SK-MEL-5 (cell line): ENCODE data around the gene LYPD6B. TPM values are rescaled to one million over a fixed set of nuclear protein-coding genes. Genes with fewer than 3 reads are reported as not detected.

Experiments
- DNase-seq: peaks from one replicate; pipeline ENCODE4 v3.0.0-alpha.2; 2016; ENCODE audit warnings: low read depth, low spot score
- in situ Hi-C: cut with HindIII; loops from 2 replicates; pipeline ENCODE4 v1.10.0; 2016; ENCODE audit warnings: low sequenced_read_pairs, high pct_unique_total_duplicates, low pct_unique_long_range_greater_than_20kb
- total RNA-seq: library from RNA; depleted of rRNA; stranded (reverse); fragments of >200 nt; shearing (Covaris generic); gene quantifications from 2 replicates; pipeline ENCODE4 v1.2.3, GENCODE V29; 2014

LYPD6B gene
- total RNA-seq, 1 experiment from 2014 or later = not detected

DNA sequence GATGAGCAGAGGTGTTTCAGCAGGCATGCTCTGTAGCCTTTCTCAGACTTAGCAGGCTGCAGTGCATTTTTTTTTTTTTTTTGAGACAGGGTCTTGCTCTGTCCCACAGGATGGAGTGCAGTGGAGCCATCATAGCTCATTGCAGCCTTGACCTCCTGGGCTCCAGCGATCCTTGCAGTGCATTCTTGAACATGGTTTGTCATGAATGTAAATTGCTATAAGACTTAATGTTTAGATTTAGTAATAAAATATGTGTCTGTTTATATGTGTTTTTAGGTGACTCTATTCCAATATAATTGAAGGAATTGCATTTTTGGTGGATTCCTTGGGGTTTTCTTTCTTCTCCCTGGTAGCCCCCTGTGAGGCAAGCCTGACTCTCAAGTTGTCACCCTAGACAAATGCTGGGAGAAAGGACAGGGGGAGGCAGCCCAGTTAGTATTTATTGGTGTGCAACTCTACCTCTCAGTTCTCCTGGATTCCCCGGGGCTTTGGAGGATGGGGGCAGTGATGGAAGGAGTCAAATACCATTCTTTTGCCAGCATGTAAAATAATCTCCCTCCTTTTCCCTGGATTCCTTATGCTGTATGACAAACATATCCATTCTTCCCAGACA is 22.7 kb downstream of the LYPD6B start:
- in situ Hi-C loops = no loop called here

DNA sequence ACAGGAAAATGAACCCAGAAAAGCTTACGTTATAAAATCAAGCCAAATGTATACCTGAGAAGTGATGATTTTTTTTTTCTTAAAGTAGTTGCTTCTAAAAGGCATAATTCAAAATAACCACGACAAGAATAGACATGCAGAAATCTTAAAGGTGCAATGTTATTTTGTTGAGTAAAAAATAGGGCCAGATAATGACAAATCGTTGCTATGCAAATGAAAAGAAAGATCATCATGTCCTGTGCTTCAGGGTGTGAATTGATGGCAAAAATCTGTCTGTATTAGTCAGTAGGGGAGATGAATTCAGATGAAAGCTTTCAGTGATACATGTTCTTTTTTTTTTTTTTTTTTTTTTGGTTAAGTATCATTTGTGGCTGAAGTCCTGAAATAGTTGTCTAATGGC is 24.0 kb downstream of the LYPD6B start:
- in situ Hi-C loops = no loop called here
- DNase-seq = no peak

More for the DNA sequence above, 22.7 kb downstream of the LYPD6B start:
- no peak for DNase-seq

DNA sequence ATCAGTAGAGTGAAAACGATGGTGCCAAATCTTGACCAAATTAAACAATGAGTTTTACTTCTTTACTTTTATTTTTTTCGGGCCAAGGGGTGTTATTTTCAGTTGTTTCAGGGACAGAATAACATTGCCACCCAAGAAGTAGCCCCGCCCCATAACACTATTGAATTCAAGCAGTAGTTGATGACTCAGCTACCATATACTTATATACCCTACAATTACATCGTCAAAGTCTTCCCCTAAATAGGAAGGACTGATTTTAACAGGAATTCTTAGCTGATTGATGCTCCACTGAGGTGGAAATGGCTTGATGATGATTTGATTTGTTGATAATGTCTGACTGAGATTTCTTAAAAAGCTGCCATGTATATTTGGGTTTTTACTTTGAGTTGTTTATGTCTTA is 24.7 kb downstream of the LYPD6B start:
- DNase-seq = no peak
- in situ Hi-C loops = no loop called here

DNA sequence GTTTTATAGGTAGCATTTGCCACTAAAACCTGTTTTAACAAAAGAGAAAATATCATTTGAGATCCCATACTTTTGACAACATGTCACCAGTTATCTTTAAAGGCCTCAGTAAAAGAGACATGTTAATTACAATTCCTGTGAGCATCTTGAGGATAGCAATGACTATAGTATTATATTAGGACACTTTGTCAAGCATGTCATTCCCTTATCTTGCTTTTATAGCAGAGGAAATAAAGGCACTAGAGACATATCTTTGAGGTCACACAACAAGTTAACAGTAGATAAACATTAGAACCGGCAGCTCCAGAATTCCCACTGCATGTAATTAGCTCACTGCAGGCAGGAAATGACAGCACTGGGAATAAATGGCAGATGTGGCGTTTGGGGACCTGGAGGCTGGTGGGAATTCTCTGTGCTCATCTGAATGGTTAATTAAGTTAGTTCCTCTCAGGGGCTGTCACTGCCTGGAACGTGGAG is 25.9 kb downstream of the LYPD6B start:
- no peak for DNase-seq
- in situ Hi-C loops = no loop called here

DNA sequence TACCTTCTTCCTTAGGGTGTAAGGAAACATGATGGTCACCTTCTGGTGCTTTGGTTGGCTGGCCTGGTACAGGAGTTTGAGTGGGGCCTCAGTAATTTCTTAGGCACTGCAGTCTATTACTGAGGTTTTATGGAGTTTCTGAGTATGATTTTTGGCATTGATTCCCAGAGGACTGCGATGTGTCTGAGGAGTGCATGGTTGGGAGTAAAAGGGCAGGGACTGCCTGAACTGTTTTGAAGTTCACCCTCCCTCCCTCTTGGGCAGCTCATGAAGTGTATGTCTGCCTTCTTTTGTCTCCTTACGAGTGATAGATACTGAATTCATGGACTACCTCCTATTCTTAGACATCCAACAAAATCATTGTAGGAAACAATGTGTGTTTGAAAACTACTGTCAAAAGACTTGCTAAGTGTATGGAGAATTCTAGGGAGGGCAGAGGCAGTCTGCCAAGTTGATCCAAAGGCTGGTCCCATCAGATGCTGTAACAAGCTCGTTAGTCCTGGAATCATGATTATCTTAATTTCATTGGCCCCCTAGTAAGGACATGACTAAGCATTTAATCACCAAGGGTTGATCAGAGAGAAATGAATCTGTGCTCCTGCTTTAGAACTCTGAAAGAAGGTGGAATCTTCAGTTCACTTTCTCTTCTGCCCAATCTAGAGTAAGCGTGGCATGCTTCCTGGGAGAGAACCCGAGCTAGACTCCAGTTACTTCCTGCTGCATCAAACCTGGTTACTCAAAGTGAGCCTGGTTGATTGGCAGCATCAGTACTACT is 26.5 kb downstream of the LYPD6B start:
- in situ Hi-C loops = no loop called here
- DNase-seq = no peak

DNA sequence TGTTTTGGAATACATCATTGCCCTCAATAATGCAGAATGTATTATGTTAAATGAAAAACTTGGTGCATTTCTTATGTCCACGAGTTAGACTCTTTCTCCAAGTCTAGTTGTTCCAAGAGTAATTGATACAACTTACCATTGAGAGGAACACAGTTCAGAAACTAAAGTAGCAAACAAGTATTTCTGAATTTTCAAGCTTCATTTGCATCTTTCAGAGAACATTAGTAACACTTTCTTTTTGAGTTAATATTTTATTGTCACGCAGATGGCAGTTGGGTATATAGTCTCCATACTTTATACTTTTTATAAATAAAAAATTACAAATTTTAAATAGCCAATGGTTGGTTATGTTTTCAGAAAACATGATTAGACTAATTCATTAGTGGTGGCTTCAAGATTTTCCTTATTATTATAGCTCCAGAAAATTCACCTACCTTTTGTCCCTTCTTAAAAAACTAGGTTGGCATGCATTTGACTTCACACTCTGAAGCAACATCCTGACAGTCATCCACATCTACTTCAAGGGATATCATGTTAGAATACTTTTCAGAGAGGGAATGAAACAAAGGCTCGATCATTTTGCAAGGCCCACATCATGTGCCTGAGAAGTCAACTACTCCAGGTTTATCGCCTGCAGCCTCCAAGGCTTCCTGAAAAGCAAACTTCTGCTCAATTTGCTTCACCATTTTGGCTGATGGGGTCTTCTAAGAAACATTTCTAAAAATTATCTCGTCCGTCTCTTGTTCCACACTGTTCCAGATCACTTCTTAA is 29.9 kb downstream of the LYPD6B start:
- in situ Hi-C loops = no loop called here
- DNase-seq = no peak

DNA sequence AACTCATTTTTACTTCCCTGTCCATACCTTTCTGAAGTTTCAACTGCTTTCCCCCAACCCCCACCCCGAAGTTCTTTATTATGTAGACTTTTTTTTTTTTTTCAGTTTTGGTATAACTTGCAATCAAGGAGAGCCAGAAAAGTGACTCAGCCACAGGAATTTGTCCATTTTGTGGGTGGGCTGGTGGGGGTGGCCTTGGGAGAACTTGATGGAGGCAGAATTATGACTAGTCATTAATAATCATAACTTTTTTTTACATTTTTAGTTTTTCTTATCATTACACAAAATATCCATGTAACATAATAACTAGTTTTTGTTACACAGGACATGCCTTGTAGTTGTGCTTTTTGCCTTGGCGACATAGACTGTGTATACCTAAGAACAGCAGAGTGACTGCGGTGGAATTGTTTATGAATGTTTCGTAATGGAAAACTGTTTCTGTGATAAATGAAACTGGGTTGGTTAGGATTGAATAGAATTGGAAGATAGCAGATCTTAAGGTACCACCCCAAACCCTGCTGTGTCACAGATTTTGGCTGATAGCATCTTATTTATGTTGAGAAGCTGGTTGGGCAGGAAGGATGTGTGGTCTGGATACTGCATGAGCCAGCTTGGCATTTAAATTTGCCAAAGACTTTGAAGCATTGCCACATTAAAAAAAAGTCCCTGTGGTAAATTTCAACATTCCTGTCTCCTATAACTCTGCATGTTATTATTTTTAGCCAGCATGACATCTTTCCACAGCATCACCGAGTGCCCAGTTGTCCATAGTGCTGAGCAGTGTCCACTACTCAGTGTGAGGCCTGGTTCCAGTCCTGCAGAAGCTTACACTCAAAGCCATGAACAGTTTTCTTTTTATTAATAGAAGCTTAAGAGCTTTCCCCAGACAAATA is 30.7 kb downstream of the LYPD6B start:
- in situ Hi-C loops = no loop called here
- no peak for DNase-seq

DNA sequence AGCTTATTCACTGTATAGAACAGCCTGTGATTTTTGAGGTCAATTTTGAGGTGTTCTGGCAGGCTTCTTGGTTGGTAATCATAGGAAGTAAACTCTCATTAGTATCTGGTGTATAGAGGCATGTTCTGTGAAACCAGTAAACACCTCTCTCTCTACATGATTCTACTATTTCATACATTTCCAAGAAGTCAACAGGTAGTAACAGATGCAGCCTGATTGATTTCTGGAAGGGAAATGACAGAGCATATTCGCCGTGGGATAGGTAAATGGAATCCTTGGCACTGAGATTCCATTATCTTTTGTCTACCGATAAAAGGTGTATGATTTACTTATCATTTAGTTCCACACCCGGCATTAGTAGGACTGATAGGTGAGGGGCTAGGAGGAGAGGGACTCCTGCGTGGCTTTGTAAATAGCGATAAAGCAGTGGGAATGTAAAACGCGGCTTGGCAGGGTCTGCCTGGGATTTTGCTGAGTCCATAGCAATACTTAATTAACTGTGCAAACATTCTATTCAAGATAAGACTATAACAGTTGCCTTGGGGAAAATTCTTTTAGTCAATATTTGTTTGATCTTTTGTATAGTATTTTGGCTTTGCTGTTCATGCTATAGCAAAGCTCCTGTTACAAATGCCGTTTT is 32.3 kb downstream of the LYPD6B start:
- DNase-seq = no peak
- in situ Hi-C loops = no loop called here

DNA sequence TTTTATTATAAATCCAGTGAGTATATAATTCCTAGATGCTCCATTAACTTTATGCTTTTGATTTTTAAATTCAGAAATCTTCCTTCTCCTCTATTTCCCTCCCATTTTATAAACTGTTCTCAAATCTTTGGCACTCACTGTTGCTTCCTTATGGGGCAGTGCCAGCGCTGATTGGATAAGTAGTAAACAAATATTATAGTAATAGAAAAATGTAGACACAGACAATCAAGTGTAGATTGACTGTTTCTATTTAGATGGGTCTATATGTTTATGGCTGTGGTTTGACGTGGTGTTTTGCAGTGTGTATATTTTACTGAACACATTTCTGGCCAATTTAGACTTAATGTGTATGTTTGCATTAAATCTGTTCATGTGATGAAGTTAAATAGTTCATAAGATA is 36.6 kb downstream of the LYPD6B start:
- DNase-seq = no peak
- in situ Hi-C loops = no loop called here

DNA sequence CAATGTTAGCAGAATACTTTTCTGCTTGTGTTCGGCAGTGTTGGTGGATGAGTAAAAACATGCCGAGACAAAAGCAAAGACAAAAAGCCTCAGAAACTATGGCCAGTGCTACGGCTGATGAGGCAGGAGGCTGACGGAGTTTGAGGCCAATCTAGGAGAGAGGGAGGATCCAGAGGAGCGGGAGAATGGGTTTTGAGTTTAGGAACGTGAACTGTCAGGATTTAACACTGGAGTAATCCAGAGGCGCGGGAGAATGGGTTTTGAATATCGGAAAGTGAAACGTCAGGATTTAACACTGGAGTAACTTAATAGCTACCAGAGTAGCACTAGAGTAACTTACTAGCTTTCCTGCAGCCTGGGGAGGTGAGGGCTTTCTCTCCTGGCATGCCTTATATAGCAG is 37.4 kb downstream of the LYPD6B start:
- in situ Hi-C loops = no loop called here

DNA sequence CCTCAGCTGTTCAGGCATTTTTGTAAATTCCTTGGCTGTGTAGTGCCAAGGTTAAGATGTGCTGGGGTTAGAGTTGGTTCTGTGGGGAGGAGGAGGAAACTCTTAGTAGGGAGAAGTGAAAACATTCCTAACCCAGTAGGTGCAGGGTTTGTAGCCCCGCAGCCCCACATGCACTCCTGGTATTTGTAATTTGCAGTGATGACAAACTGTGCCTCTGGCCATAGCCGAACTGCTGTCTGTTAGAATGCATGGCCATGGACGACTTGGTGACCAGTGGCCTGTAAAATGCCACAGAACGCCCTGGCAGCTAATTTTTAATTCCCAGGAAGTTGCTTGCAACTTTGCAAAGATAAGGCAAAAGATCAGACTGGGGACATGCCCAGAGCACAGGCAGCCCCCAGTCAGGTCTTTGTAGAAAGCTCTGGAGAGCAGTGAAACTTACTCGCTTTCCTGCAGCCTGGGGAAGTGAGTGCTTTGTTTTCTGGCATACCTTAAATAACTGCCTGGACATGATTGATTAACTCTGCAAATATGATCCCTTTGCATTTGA is 38.4 kb downstream of the LYPD6B start:
- in situ Hi-C loops = no loop called here
- DNase-seq = no peak

More for the DNA sequence above, 37.4 kb downstream of the LYPD6B start:
- no peak for DNase-seq

DNA sequence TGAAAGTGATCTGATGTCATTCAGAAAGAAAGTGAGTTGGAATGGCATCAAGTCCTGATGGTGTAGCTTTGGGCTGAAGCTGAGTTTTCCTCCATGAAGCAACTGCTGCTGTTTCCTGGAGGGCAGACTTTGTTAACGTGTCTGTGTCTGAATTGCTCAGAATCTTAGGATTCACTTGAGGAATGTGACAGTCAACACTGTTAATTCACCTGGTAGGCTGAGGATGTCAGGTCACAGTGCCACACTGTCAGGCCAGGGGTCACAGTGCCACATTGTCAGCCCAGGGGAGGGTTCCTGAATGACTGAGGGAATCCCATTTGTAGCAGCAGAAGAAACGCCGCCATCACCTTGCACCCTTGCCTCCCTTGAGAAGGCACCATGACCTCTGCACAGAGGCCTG is 39.4 kb downstream of the LYPD6B start:
- no peak for DNase-seq

DNA sequence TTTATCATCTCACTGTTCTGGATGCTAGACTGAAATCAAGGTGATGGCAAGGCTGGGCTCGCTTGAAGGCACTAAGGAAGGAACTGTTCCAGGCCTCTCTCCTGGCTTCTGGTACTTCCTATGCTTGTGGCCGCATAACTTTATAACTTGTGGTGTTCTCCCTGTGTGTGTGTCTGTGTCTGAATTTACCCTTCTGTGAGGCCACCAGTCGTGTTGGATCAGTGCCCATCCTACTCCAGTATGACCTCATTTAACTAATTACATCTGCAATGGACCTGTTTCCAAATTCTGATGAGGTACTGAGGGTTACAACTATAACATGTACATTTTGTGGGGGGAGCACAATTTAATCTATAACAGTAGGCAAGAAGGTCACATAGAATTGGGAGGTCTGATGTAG is 41.6 kb downstream of the LYPD6B start:
- in situ Hi-C loops = no loop called here
- no peak for DNase-seq

More for the DNA sequence above, 39.4 kb downstream of the LYPD6B start:
- in situ Hi-C loops = no loop called here

DNA sequence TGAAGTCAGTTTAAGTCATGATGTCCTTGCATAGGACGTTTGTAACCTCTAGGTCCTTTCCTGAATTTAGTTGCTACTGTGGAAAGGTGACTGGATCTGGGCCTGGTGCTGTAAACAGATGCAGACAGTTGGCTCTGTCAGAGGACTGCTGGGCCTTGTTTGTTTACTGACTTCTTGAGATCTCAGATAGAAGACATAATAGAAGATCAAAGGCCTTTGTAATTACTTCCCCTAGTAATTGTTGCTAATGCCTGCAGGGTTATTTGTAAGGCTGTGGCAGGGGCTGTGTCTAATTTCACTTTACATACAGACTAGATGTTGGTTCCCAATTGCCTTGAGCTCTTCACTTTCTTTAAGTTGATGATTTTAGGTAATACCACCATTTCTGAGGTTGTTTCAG is 42.5 kb downstream of the LYPD6B start:
- in situ Hi-C loops = no loop called here
- no peak for DNase-seq

DNA sequence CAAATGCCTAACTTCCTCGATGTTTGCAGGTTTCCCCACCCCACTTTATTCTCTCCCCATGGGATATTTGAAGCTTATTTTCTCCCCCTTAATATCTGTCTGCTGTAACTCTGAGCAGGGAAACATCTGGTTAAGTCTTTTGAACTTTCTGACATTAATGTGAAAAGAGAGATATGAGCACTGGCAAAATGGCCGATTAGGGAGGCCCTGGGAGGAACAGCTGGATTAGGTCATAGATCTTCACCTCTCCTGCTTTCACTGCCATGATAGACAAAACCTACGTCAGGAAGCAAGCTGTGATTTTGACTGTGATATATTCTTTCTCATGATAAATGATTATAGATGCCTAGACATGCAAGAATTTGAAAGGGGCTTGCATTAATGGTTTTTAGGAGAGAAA is 43.6 kb downstream of the LYPD6B start:
- in situ Hi-C loops = no loop called here
- no peak for DNase-seq

DNA sequence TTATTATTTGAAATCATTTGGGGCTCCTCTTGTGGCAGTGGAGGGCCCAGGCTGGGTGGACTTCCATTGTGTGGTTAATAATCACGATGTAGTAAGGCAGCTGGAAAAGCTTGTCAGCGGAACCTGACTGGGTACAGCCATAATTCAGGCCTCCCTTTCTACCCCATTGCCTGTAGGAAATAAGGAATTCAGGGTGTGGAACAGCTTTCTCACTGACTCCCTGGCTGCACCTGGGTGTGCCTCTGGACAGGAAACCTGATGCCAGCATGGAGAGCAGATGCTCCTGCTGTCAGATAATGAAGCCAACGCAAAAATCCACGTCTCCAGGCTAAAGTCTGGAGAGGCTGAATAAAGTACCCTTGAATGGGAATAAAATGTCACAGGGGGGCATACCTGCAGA is 44.2 kb downstream of the LYPD6B start:
- no peak for DNase-seq
- in situ Hi-C loops = no loop called here
